Measurements from ENCODE around the gene PRDM16.

GRCh38 chr1:3436451-3436850 is 367.4 kb downstream of the PRDM16 start:
- no peak for TF ChIP-seq CTCF (conservative IDR thresholded peaks at IDR 0.05; ENCODE audit: low read length)
- TF ChIP-seq EZH2phosphoT487 (IDR thresholded peaks at IDR 0.05; ENCODE audit: borderline replicate concordance, low read depth, low read length) = no peak
